GM21576 (cell line): ENCODE measurements around the gene KCTD15.
"Not testable (repeated sequence)": the region's sequence is repeated elsewhere in the genome, so short reads cannot be mapped to it uniquely, and the experiment has no call there.

ENCODE experiments used
- ATAC-seq: cut with Tn5 transposase; IDR thresholded peaks from one replicate; pipeline ENCODE4 v1.9.1; 2021; ENCODE audit warnings: mild to moderate bottlenecking, moderate library complexity; ENCODE audit not compliant: unreplicated experiment

Gene KCTD15

GRCh38 chr19:33813391-33814101, 16.9 kb downstream of the KCTD15 start:
- no peak for ATAC-seq

DNA sequence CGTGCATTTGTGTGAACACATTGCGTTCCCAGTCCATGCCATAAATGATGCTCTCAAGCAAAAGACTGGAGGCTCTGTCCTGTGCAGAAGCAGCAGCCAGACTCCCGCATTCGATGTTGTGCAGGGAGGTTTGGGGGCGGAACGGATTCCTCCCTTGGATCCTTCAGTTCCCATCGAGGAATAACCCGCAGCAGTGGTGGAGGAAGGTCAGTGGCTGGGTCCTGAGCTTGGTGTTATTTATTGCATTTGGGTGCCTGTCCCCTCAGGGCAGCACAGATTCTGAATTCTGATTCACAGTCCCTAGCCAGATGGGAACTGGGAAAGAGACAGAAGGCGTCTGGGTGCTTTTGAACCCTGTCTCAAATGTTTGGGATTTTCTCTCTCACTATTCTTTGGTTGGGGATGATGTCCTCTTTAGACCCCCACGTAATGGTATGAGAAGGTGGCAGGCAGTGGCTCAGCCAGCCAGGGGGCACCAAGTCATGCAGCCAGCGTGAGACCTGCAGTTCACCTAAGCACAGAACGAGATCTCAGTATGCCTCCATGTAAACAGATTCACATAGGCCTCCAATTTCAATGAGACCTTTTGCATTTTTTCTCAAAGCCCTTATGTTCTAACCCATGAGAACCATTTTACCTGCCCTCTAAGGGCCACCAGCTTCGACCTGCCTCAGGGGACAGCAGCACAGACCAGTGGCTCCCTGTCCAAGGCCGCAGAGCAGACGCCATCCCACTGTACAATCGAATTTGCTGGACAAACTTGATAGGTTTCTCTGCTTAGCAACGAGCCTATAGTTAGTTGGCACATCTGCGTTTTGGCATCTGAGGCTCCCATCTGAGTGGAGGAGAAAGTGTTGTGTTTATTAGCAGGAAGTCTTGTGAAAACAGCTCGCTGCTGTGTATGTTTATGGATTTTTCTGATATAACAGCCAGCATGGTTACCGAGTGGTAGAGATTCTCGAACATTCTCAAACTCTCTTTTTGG, 17.8 kb downstream of the KCTD15 start:
- no peak for ATAC-seq

GRCh38 chr19:33815380-33816340, 19.0 kb downstream of the KCTD15 start:
- no peak for ATAC-seq

DNA sequence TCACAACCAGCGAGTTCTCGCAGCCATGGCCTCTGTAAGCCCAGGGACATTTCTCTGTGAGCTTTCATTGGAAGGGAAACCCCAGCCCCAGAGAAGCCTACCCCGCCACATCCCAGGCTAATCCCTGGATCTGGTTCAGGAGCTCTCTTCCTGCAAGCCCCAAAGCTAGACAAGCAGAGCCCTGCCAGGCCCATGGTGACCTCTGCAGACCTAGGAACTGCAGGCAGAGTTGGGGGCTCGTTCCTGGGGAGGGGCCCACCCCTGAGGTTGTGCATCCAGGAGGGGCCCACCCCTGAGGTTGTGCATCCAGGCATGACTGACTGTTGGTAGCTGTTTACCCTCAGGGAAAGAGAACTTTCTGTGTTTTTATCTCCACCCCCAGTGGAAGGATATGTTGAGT, 21.7 kb downstream of the KCTD15 start:
- ATAC-seq = no peak

GRCh38 chr19:33819078-33819477, 22.4 kb downstream of the KCTD15 start:
- ATAC-seq = not testable (repeated sequence)

GRCh38 chr19:33819506-33819879, 22.8 kb downstream of the KCTD15 start:
- ATAC-seq = no peak

DNA sequence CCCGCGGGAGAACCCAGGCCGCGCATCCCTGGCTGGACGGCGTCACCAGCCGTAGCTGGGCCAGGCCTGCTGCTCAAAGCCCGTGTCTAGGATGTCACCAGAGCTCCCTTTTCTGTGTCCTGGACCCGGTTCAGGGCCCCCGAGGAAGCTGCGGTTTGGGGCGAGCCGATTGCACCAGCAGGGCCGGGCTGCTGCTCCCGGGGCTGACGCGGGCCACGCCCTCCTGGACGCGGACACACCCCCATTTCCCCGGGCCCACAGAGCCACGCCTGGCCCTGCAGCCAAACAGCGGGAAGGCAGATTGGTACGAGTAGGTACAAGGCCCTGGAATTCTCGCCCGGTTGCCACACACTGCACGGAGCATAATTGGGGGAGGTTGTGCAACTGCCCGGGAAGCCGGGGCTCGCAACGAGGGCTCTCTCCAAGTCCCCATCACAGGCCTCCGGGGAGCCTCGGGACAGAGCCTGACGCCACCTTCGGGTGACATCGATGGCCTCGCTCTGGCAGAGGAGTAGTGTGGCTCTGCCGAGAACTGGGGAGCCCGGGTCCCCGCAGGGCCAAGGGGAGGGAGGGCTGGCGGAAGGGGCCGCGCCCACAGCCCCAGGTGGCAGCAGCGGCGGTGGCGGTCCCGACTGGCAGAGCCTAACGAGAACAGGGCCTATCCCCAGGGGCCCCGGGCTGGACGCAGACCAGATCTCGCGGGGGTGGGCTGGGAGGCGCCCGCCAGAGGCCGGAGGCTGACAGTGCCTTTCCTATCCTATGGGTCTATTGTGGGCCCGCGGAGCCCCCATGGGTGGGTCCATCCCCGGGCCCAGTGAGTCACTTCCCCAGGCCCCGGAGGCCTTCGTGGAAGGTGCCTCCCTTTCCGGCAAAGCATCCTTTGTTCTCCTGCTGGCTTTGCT, 23.5 kb downstream of the KCTD15 start:
- ATAC-seq = no peak

- ATAC-seq = no peak
These were observed 25.2 kb downstream of the KCTD15 start for GRCh38 chr19:33821871-33822270.

- ATAC-seq = no peak
These were observed 26.7 kb downstream of the KCTD15 start for GRCh38 chr19:33823341-33823740.

DNA sequence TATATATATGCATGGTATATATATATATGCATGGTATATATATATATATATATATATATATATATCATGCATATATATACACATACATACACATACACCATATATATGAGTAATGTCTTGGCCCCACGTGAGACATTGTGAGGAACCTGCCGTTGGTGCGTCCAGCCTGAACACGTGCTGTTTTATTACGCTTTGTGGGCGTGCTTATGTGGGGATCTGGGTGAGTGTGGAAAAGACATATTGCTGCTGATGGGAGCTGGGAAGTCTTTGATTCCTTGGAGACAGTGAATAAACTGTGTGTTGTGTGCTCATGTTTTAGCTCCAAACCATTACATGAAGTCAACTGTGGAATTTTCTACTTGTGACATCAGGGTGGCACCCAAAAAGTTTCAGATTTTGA, 28.9 kb downstream of the KCTD15 start:
- ATAC-seq = no peak

GRCh38 chr19:33826521-33826920, 29.9 kb downstream of the KCTD15 start:
- ATAC-seq = no peak

GRCh38 chr19:33828266-33829075, 31.8 kb downstream of the KCTD15 start:
- no peak for ATAC-seq

- no peak for ATAC-seq
These were observed 33.6 kb downstream of the KCTD15 start for GRCh38 chr19:33830264-33830663.

- no peak for ATAC-seq
These were observed 35.2 kb downstream of the KCTD15 start for GRCh38 chr19:33831825-33832224.

DNA sequence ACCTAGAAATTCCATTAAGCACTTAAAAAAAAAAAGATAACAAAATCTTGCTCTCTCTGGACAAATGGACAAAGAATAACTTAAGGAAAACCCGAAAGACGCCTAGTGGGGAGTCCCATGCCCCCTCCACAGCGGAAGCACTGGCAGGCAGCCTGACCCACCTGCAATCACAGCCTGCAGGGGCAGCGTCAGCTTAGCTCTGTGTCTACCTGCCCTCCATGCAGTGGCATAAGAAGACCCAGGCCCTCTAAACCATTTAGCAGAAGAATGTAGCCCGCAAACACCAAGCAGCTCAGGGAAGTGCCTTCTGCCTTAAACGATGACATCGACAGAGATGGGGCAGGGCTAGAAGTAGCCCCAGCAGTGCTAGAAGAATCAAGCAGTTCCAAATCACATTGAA, 36.0 kb downstream of the KCTD15 start:
- ATAC-seq = no peak

DNA sequence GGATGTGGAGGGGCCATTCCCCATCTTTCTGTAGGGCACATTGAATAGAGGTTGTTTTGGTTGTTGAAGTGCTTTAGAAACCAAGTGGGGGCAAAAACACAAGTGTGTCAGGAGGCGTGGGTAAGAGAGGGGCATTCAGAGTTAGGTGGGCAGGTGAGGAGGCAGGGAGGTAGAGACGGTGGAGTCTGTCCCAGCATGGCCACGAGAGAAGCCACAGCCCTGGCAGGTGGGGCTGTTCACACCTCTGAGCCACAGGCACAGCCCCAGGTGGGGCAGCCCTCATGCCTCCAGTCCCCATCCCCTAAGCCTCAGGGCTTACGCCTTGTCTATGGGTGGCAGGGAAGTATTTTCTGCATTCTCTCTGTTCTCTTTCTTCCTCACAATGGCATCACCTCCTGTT, 43.7 kb downstream of the KCTD15 start:
- ATAC-seq = no peak

DNA sequence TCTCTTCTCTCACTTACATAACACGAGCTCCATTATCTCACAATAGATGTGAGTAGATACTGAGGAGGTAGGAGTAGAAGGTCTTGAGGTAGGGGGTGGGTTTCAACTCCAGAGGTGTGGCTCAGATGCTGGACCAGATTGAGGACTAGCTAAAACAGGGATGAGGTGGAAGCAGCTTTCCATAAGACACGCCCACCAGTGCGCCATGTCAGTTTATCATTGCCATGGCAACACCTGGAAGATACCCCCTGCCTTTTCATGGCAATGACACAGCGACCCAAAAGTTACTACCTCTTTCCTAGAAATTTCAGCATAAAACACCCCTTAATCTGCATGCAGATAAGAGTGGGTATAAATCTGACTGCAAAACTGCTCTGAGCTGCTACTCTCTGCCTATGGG, 44.1 kb downstream of the KCTD15 start:
- no peak for ATAC-seq

DNA sequence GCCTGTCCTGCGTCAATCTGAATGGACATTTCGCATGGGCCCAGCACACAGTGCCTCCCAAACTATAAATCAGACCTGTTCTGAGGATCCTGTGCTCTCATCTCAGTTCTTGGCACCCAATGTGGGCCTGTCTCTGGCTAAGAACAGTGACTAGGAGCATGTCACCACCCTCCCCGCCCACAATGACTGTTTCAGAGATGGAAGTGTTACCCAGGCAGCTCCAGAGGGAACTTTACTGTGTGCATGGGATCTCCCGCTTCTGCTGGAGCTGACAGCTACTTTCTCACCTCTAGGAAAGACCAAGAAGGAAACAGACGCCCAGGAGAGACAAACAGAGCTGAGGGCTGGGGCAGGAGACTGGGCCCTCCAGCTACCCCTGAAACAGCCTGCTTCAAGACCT, 45.0 kb downstream of the KCTD15 start:
- no peak for ATAC-seq

DNA sequence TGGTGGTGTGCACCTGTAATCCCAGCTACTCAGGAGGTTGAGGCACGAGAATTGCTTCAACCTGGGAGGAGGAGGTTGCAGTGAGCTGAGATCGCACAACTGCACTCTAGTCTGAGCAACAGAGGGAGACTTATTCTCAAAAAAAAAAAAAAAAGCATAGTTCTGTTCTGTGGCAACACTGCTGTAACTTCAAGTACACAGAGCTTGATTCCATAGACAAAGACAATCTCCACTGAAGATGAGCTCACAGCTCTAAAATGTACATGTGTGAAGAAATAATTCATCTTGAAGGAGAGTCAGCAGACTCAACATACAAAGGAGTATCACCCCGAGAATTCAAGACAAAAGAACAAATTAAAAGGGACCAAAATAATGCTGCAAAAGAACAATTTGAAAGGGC, 47.8 kb downstream of the KCTD15 start:
- ATAC-seq = no peak
